PFSK-1 (cell line): ENCODE measurements around the gene SEPTIN2.

Experiments used
- FOXP2 ChIP-seq: optimal IDR thresholded peaks from 2 replicates; pipeline ENCODE3; 2011; ENCODE audit warnings: borderline replicate concordance, control low read depth, inconsistent platforms; ENCODE audit not compliant: insufficient read depth; ENCODE audit errors: extremely low read length, extremely low read depth
- POLR2AphosphoS5 ChIP-seq: IDR thresholded peaks from 2 replicates; pipeline ENCODE4 v1.6.1; 2012; ENCODE audit warnings: low read depth, mild to moderate bottlenecking, control low read depth, low read length, moderate library complexity
- REST ChIP-seq, 2 experiments: IDR thresholded peaks; 2 replicates each; pipeline versions ENCODE4 v1.6.1 to v1.8.0; 2011 to 2012; ENCODE audit warnings: low read depth in 2 of 2, low read length in 2 of 2, control low read depth in 1 of 2, inconsistent platforms in 1 of 2, mild to moderate bottlenecking in 1 of 2, moderate library complexity in 1 of 2; ENCODE audit not compliant: insufficient read depth in 1 of 2
- SIN3A ChIP-seq: IDR thresholded peaks from 2 replicates; pipeline ENCODE4 v1.6.1; 2012; ENCODE audit warnings: mild to moderate bottlenecking, low read length, moderate library complexity, borderline replicate concordance; ENCODE audit not compliant: insufficient read depth
- TAF1 ChIP-seq: IDR thresholded peaks from 2 replicates; pipeline ENCODE4 v1.6.1; 2012; ENCODE audit warnings: low read length, control low read depth, borderline replicate concordance; ENCODE audit not compliant: insufficient read depth

GRCh38 chr2:241291153-241291552 lies 24.6 kb upstream of the SEPTIN2 start:
- TF ChIP-seq TAF1 (no peak), POLR2AphosphoS5 (no peak), SIN3A (no peak), REST (IDR thresholded peaks at IDR 0.05; ENCODE audit: insufficient read depth in 1 of 2, low read depth in 2 of 2, low read length in 2 of 2) (no peak), FOXP2 (no peak)
